ENCODE results near the gene EPHB1. TPM values are rescaled to one million over a fixed set of nuclear protein-coding genes. Genes with fewer than 3 reads are reported as not detected.
A peak's percentile ranks its signal among the peaks of the same experiment; 100 is the strongest.

Gene EPHB1
- total RNA-seq (2021) = 0.11 and 0.61 TPM in 2 replicates
- Bru-seq, nascent RNA = percentile 13 among the genes with signal in this experiment
- BruChase-seq, experiment 1, labeled RNA remaining after a 2-hour chase = percentile 15 among the genes with signal in this experiment
- percentile 11 among the genes with signal in this experiment for BruChase-seq, experiment 2, labeled RNA remaining after a 6-hour chase
- long read RNA-seq = 0 reads

DNA sequence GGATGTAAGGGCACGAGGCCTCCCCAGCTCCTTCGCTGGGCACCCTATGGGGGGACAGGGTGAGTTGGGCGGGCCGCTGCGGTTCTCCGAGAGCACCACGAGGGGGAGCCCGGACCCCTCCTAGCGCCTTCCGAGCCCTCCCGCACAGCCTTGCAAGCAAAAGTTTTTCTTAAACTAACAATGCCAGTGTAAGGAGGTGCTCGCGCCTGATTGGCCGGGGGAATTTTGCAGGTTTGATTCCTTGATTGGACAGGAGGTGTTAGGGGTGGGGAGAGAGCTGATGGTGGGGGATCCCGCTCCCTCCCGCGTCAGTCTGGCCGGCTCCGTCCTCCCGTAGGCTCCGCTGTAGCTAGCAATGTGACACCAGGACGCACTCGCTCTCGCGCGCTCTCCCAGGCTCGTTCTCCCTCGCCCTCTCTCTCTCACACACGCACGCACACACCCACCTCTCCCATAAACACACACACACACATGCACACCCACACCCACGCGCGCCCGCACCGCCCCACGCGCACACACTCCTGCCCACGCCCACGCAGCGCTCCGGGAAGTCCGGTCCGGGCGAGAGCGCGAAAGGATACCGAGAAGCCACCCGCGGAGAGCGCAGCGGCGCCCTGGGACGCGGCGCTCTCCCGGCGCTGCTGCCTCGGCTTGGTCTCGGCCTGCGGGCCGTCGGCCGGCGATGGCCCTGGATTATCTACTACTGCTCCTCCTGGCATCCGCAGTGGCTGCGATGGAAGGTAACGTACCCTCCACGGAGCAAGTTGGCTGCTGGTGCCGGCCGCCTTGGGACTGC, at the start of gene EPHB1:
EPHB1 (plus strand) TSS at position 311 of the 796 bp plus-strand sequence.
- ChIA-PET CTCF (interaction anchor here (0.7 to 2.5 kb wide), 7 partner anchors 38 to 1247 kb away, joined by 3 to 12 read pairs (median 5); no protein-coding TSS in a partner anchor), POLR2A (ENCODE audit: low non-redundant PET) (interaction anchor here (0.5 kb wide), 1 partner anchor 1088 kb away, joined by 7 read pairs; no protein-coding TSS in a partner anchor)
- intact Hi-C loops (cut with micrococcal nuclease; ENCODE audit: unreplicated experiment) = loop anchor here (1.0 to 5.0 kb wide), 4 partner anchors 194 to 1247 kb away; no protein-coding TSS in a partner anchor
- no TSS peak for BruUV-seq (replicated peaks)
- Histone ChIP-seq H3K9me3 (ENCODE audit: low read depth, low read length, poor library complexity, severe bottlenecking) (no peaks in the 10 kb centered on the region), H3K27me3 (replicated peaks; ENCODE audit: insufficient read depth, low read depth, low read length, poor library complexity) (peaks cover 52% of the 10 kb centered on the region), H3K27ac (ENCODE audit: low read depth, low read length, poor library complexity, severe bottlenecking) (no peak within 1 kb of the TSS), H3K4me1 (ENCODE audit: insufficient read depth, low read length, poor library complexity, severe bottlenecking) (peaks cover 9% of the 10 kb centered on the region), H3K36me3 (ENCODE audit: insufficient read depth, low read length, poor library complexity, severe bottlenecking) (no peaks in the 10 kb centered on the region), H3K4me3 (ENCODE audit: low read depth, low read length, poor library complexity, severe bottlenecking) (peak within 1 kb of the TSS; percentile 46)
- peak; percentile 95 for DNase-seq (ENCODE audit: low spot score)
- TF ChIP-seq, protein P1, sequence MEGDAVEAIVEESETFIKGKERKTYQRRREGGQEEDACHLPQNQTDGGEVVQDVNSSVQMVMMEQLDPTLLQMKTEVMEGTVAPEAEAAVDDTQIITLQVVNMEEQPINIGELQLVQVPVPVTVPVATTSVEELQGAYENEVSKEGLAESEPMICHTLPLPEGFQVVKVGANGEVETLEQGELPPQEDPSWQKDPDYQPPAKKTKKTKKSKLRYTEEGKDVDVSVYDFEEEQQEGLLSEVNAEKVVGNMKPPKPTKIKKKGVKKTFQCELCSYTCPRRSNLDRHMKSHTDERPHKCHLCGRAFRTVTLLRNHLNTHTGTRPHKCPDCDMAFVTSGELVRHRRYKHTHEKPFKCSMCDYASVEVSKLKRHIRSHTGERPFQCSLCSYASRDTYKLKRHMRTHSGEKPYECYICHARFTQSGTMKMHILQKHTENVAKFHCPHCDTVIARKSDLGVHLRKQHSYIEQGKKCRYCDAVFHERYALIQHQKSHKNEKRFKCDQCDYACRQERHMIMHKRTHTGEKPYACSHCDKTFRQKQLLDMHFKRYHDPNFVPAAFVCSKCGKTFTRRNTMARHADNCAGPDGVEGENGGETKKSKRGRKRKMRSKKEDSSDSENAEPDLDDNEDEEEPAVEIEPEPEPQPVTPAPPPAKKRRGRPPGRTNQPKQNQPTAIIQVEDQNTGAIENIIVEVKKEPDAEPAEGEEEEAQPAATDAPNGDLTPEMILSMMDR (conservative IDR thresholded peaks at IDR 0.05; ENCODE audit: low read depth, low read length) = peak; percentile 93
- TF ChIP-seq EZH2 (IDR thresholded peaks at IDR 0.05; ENCODE audit: borderline replicate concordance, low read depth, low read length, poor library complexity, severe bottlenecking) = no peak

DNA sequence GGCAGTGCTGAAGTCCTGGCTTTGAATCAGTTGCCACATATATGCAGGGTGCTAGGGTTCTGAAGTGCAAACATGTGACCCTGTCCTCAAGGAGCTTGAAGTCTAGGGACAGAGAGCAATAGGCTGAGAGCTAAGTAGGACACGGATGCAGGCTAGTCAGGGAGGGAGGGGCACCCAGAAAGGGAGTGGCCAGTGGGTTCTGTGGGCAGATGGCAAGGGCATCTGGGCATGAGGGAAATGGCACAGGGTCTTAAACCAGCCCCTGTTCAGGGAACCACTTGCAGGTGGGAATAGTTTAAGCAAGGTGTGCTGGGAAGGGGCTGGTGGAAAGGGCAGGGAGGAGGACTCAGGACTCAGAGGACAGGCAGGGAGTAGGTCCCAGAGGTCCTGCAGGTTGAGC, 46.4 kb upstream of the EPHB1 start:
- BruUV-seq (replicated peaks) = no TSS peak
- intact Hi-C loops (cut with micrococcal nuclease; ENCODE audit: unreplicated experiment) = no loop called here
- Histone ChIP-seq H3K4me1 (ENCODE audit: insufficient read depth, low read length, poor library complexity, severe bottlenecking) (no peaks in the 10 kb centered on the region), H3K9me3 (ENCODE audit: low read depth, low read length, poor library complexity, severe bottlenecking) (no peaks in the 10 kb centered on the region), H3K4me3 (ENCODE audit: low read depth, low read length, poor library complexity, severe bottlenecking) (no peak overlapping the region), H3K27ac (ENCODE audit: low read depth, low read length, poor library complexity, severe bottlenecking) (no peak overlapping the region), H3K36me3 (ENCODE audit: insufficient read depth, low read length, poor library complexity, severe bottlenecking) (no peaks in the 10 kb centered on the region), H3K27me3 (replicated peaks; ENCODE audit: insufficient read depth, low read depth, low read length, poor library complexity) (no peaks in the 10 kb centered on the region)
- POLR2A ChIA-PET (ENCODE audit: low non-redundant PET) = no interaction called here
- TF ChIP-seq EZH2 (IDR thresholded peaks at IDR 0.05; ENCODE audit: borderline replicate concordance, low read depth, low read length, poor library complexity, severe bottlenecking) = no peak
- TF ChIP-seq, protein P1 (conservative IDR thresholded peaks at IDR 0.05; ENCODE audit: low read depth, low read length) = no peak
- no peak for DNase-seq (ENCODE audit: low spot score)
- CTCF ChIA-PET = no interaction called here

DNA sequence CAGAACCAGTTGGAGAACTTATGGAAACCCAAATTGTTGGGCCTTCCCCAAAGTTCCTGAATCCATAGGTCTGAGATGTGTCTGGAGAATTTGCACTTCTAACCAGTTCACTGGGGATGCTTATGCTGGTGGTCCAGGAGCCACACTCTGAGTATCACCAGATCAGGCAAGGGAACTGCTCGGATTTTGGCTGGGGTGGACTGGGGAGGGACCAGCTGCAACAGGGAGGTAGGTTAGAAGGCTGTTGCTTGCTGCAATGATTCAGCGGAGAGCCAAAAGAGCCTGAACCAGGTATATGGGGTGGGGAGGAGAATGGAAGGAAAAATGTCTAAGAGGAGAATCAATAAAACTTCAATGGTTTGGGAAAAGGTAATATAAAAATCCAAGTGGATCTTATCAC, 45.9 kb upstream of the EPHB1 start:
- H3K36me3 ChIP-seq (ENCODE audit: insufficient read depth, low read length, poor library complexity, severe bottlenecking) = no peaks in the 10 kb centered on the region
- H3K27ac ChIP-seq (ENCODE audit: low read depth, low read length, poor library complexity, severe bottlenecking) = no peak overlapping the region
- no peaks in the 10 kb centered on the region for H3K27me3 ChIP-seq (replicated peaks; ENCODE audit: insufficient read depth, low read depth, low read length, poor library complexity)
- no peaks in the 10 kb centered on the region for H3K4me1 ChIP-seq (ENCODE audit: insufficient read depth, low read length, poor library complexity, severe bottlenecking)
- BruUV-seq (replicated peaks) = no TSS peak
- CTCF ChIA-PET = no interaction called here
- no peak overlapping the region for H3K4me3 ChIP-seq (ENCODE audit: low read depth, low read length, poor library complexity, severe bottlenecking)
- H3K9me3 ChIP-seq (ENCODE audit: low read depth, low read length, poor library complexity, severe bottlenecking) = no peaks in the 10 kb centered on the region
- POLR2A ChIA-PET (ENCODE audit: low non-redundant PET) = no interaction called here
- intact Hi-C loops (cut with micrococcal nuclease; ENCODE audit: unreplicated experiment) = no loop called here
- TF ChIP-seq, protein P1 (conservative IDR thresholded peaks at IDR 0.05; ENCODE audit: low read depth, low read length) = no peak
- no peak for TF ChIP-seq EZH2 (IDR thresholded peaks at IDR 0.05; ENCODE audit: borderline replicate concordance, low read depth, low read length, poor library complexity, severe bottlenecking)
- DNase-seq (ENCODE audit: low spot score) = no peak

Data from A673 (cell line).